ENCODE data around the gene APOH. TPM values are rescaled to one million over a fixed set of nuclear protein-coding genes. Genes with fewer than 3 reads are reported as not detected.

APOH gene, protein sequence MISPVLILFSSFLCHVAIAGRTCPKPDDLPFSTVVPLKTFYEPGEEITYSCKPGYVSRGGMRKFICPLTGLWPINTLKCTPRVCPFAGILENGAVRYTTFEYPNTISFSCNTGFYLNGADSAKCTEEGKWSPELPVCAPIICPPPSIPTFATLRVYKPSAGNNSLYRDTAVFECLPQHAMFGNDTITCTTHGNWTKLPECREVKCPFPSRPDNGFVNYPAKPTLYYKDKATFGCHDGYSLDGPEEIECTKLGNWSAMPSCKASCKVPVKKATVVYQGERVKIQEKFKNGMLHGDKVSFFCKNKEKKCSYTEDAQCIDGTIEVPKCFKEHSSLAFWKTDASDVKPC
- total RNA-seq, result not detected in 2 replicates

DNA sequence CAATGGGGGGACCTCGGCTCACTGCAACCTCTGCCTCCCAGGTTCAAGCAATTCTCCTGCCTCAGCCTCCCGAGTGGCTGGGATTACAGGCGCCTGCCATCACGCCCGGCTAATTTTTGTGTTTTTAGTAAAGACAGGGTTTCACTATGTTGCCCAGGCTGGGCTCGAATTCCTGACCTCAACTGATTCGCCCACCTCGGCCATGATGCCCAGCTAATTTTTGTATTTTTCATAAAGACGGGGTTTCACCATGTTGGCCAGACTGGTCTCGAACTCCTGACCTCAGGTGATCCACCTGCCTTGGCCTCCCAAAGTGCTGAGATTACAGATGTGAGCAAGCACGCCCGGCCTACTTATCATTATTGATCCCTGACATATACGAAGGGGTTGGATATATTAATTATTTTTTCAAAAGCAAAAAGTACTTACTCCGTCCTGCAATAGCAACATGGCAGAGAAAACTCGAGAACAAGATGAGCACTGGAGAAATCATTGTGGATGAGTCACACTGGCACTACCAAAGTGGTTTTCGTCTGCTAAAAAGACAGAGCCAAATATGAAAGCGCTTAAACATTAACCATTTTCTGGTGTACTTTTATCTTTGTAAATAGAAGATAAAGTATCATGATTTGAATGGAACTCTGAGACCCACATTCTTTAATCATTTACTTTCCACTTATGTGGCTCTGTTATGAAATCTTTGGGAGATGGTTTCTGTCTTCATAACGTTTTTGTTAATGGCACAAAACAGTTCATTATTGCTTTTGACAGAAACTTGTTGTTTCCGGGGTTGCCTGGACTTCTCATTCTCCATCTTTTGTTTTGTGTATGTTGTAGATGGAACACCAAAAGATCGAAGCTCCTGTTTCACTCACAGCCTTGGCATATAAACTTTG is at the start of gene APOH:
Gene APOH (minus strand): TSS at position 529 of the 896 bp plus-strand sequence. CDS start 36 bp downstream, at position 493.

DNA sequence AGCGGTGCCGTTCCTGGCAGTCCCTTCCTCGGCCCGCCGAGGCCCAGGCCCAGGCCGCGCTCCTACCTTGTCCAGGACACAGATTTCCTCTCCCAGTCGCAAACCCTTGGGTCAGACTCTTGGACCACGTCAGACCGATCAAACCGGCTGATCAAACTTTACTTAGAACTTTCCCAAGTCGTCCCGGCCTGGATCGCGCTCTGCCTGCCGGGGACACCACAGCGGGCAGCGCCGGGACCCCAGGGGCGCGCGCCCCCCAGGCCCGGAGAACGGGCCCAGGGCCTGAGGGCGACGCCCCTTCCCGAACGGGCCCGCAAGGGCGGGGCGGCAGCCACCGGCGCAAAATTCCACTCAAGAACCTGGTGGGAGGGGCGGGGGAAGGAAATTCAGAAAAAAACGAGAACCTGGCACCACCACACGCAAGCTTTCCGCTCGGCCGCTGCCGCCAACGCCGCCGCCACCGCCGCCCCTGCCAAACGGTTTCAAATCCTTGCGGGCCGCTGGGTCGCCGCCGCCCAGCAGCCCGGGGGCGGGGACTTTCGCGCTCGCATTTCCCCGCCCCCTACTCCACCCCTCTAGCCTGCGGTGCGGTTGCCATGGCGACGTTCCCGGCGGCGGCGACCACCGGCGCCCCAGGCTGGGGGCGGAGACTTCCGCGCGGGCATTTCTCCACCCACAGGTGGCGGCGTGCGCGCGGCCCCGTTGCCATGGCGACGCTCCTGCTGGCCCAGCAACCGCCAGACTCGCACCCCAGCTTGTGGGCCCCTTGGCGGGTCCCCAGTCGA is 37.4 kb downstream of the APOH start, which contains the start of gene CEP112:
Gene CEP112 (minus strand): TSS at position 541 of the 785 bp plus-strand sequence.

Other genes starting within 250 kb of the APOH start
- gene CEP112, start 37.3 kb downstream of the APOH start, total RNA-seq, result 4.3 and 5.2 TPM in 2 replicates
- gene PRKCA, start 73.2 kb upstream of the APOH start, total RNA-seq, result 17.9 and 21.0 TPM in 2 replicates

Data from bronchial smooth muscle cell (primary cell).